Activated naive CD4-positive, alpha-beta T cell treated with anti-CD3 and anti-CD28 coated beads, Interleukin-2, amount 50 U/mL, for 24 hours (primary cell): ENCODE measurements around the gene RASSF7.

Source experiments
- H3K27ac Mint-ChIP-seq: one replicate; pipeline ENCODE4 v1.8.0; 2021; ENCODE audit warnings: mild to moderate bottlenecking, mixed read lengths
- H3K27me3 Mint-ChIP-seq: one replicate; pipeline ENCODE4 v1.8.0; 2021; ENCODE audit warnings: mixed read lengths
- H3K36me3 Mint-ChIP-seq: one replicate; pipeline ENCODE4 v1.8.0; 2021; ENCODE audit warnings: mixed read lengths
- H3K4me1 Mint-ChIP-seq: one replicate; pipeline ENCODE4 v1.8.0; 2021; ENCODE audit warnings: mixed read lengths
- H3K4me3 Mint-ChIP-seq: one replicate; pipeline ENCODE4 v1.8.0; 2021; ENCODE audit warnings: mild to moderate bottlenecking, mixed read lengths
- H3K9me3 Mint-ChIP-seq: one replicate; pipeline ENCODE4 v1.8.0; 2021; ENCODE audit warnings: mixed read lengths

RASSF7 gene

GRCh38 chr11:598005-598680 lies 37.4 kb downstream of the RASSF7 start:
- H3K36me3 Mint-ChIP-seq: peaks cover 5% of the 10 kb centered on the region

GRCh38 chr11:601573-602245 lies 40.9 kb downstream of the RASSF7 start:
- Mint-ChIP-seq H3K27me3 (no peaks in the 10 kb centered on the region), H3K36me3 (peaks cover 8% of the 10 kb centered on the region), H3K4me3 (no peak overlapping the region), H3K9me3 (no peaks in the 10 kb centered on the region), H3K27ac (no peak overlapping the region), H3K4me1 (no peaks in the 10 kb centered on the region)

More at GRCh38 chr11:598005-598680, 37.4 kb downstream of the RASSF7 start:
- Mint-ChIP-seq H3K27me3 (no peaks in the 10 kb centered on the region), H3K4me3 (no peak overlapping the region), H3K9me3 (no peaks in the 10 kb centered on the region), H3K4me1 (no peaks in the 10 kb centered on the region), H3K27ac (no peak overlapping the region)

GRCh38 chr11:603154-603553 lies 42.4 kb downstream of the RASSF7 start:
- Mint-ChIP-seq H3K27ac (no peak overlapping the region), H3K4me1 (no peaks in the 10 kb centered on the region), H3K4me3 (no peak overlapping the region), H3K27me3 (no peaks in the 10 kb centered on the region), H3K36me3 (peaks cover 6% of the 10 kb centered on the region), H3K9me3 (no peaks in the 10 kb centered on the region)

GRCh38 chr11:605286-606129 lies 44.7 kb downstream of the RASSF7 start:
- Mint-ChIP-seq H3K9me3 (no peaks in the 10 kb centered on the region), H3K27me3 (no peaks in the 10 kb centered on the region), H3K27ac (no peak overlapping the region), H3K36me3 (peaks cover 6% of the 10 kb centered on the region), H3K4me1 (no peaks in the 10 kb centered on the region), H3K4me3 (no peak overlapping the region)

- Mint-ChIP-seq H3K4me1 (no peaks in the 10 kb centered on the region), H3K4me3 (no peak overlapping the region), H3K27ac (no peak overlapping the region), H3K27me3 (no peaks in the 10 kb centered on the region), H3K36me3 (peaks cover 6% of the 10 kb centered on the region), H3K9me3 (no peaks in the 10 kb centered on the region)
These were observed 45.5 kb downstream of the RASSF7 start for GRCh38 chr11:606245-606644.

- H3K9me3 Mint-ChIP-seq: no peaks in the 10 kb centered on the region
- peaks cover 6% of the 10 kb centered on the region for H3K36me3 Mint-ChIP-seq
- no peak overlapping the region for H3K4me3 Mint-ChIP-seq
- no peaks in the 10 kb centered on the region for H3K27me3 Mint-ChIP-seq
- H3K27ac Mint-ChIP-seq: peak overlapping the region; percentile 23
- H3K4me1 Mint-ChIP-seq: peaks cover 2% of the 10 kb centered on the region
These were observed 46.4 kb downstream of the RASSF7 start for GRCh38 chr11:607020-607780.

GRCh38 chr11:607971-608659 lies 47.3 kb downstream of the RASSF7 start:
- H3K4me1 Mint-ChIP-seq: peaks cover 6% of the 10 kb centered on the region
- H3K27me3 Mint-ChIP-seq: no peaks in the 10 kb centered on the region
- no peak overlapping the region for H3K4me3 Mint-ChIP-seq
- no peak overlapping the region for H3K27ac Mint-ChIP-seq
- H3K9me3 Mint-ChIP-seq: no peaks in the 10 kb centered on the region
- H3K36me3 Mint-ChIP-seq: peaks cover 6% of the 10 kb centered on the region

GRCh38 chr11:608791-609251 lies 48.1 kb downstream of the RASSF7 start:
- no peak overlapping the region for H3K4me3 Mint-ChIP-seq
- H3K27ac Mint-ChIP-seq: no peak overlapping the region
- peaks cover 6% of the 10 kb centered on the region for H3K36me3 Mint-ChIP-seq
- H3K4me1 Mint-ChIP-seq: peaks cover 6% of the 10 kb centered on the region
- H3K27me3 Mint-ChIP-seq: no peaks in the 10 kb centered on the region
- H3K9me3 Mint-ChIP-seq: no peaks in the 10 kb centered on the region

GRCh38 chr11:609341-609811 lies 48.6 kb downstream of the RASSF7 start:
- Mint-ChIP-seq H3K27me3 (no peaks in the 10 kb centered on the region), H3K4me3 (no peak overlapping the region), H3K4me1 (peaks cover 10% of the 10 kb centered on the region), H3K9me3 (no peaks in the 10 kb centered on the region), H3K36me3 (peaks cover 3% of the 10 kb centered on the region), H3K27ac (no peak overlapping the region)

- H3K4me3 Mint-ChIP-seq: no peak overlapping the region
- peak overlapping the region; percentile 31 for H3K27ac Mint-ChIP-seq
- H3K36me3 Mint-ChIP-seq: no peaks in the 10 kb centered on the region
- no peaks in the 10 kb centered on the region for H3K27me3 Mint-ChIP-seq
- peaks cover 12% of the 10 kb centered on the region for H3K4me1 Mint-ChIP-seq
- no peaks in the 10 kb centered on the region for H3K9me3 Mint-ChIP-seq
These were observed 49.5 kb downstream of the RASSF7 start for GRCh38 chr11:610146-610801.

- Mint-ChIP-seq H3K9me3 (no peaks in the 10 kb centered on the region), H3K4me3 (no peak overlapping the region), H3K27me3 (no peaks in the 10 kb centered on the region), H3K36me3 (no peaks in the 10 kb centered on the region), H3K27ac (peak overlapping the region; percentile 31), H3K4me1 (peaks cover 12% of the 10 kb centered on the region)
These were observed 50.5 kb downstream of the RASSF7 start for GRCh38 chr11:611001-611996.

- no peaks in the 10 kb centered on the region for H3K27me3 Mint-ChIP-seq
- H3K9me3 Mint-ChIP-seq: no peaks in the 10 kb centered on the region
- H3K36me3 Mint-ChIP-seq: no peaks in the 10 kb centered on the region
- peak overlapping the region; percentile 55 for H3K4me3 Mint-ChIP-seq
- H3K27ac Mint-ChIP-seq: peak overlapping the region; percentile 81
- peaks cover 12% of the 10 kb centered on the region for H3K4me1 Mint-ChIP-seq
These were observed 51.6 kb downstream of the RASSF7 start for GRCh38 chr11:612201-612960.

GRCh38 chr11:612961-613300 lies 52.2 kb downstream of the RASSF7 start:
- H3K4me3 Mint-ChIP-seq: no peak overlapping the region
- peaks cover 12% of the 10 kb centered on the region for H3K4me1 Mint-ChIP-seq
- H3K9me3 Mint-ChIP-seq: no peaks in the 10 kb centered on the region
- H3K36me3 Mint-ChIP-seq: no peaks in the 10 kb centered on the region
- H3K27me3 Mint-ChIP-seq: no peaks in the 10 kb centered on the region
- no peak overlapping the region for H3K27ac Mint-ChIP-seq
